Mucosa of stomach (tissue), 1 donor: ENCODE data around the gene FBLN7.
"Not testable (repeated sequence)": the region's sequence is repeated elsewhere in the genome, so short reads cannot be mapped to it uniquely, and the experiment has no call there.

Experiments used
- H3K27me3 ChIP-seq: one replicate; pipeline ENCODE4 v1.7.0; 2013; ENCODE audit warnings: mild to moderate bottlenecking, low read length; ENCODE audit not compliant: control insufficient read depth, insufficient read depth
- H3K36me3 ChIP-seq: one replicate; pipeline ENCODE4 v1.7.0; 2013; ENCODE audit warnings: low read length; ENCODE audit not compliant: control insufficient read depth, insufficient read depth
- H3K4me1 ChIP-seq: one replicate; pipeline ENCODE4 v1.7.0; 2013; ENCODE audit warnings: mild to moderate bottlenecking, low read length; ENCODE audit not compliant: control insufficient read depth, insufficient read depth
- H3K4me3 ChIP-seq: one replicate; pipeline ENCODE4 v1.7.0; 2013; ENCODE audit warnings: low read length
- H3K9ac ChIP-seq: one replicate; pipeline ENCODE4 v1.7.0; 2013; ENCODE audit warnings: mild to moderate bottlenecking, low read length, moderate library complexity
- H3K9me3 ChIP-seq: one replicate; pipeline ENCODE4 v1.7.0; 2013; ENCODE audit warnings: mild to moderate bottlenecking, low read length, moderate library complexity; ENCODE audit not compliant: control insufficient read depth
- donor health status: Pancreatic carcinoma.

Gene FBLN7

DNA sequence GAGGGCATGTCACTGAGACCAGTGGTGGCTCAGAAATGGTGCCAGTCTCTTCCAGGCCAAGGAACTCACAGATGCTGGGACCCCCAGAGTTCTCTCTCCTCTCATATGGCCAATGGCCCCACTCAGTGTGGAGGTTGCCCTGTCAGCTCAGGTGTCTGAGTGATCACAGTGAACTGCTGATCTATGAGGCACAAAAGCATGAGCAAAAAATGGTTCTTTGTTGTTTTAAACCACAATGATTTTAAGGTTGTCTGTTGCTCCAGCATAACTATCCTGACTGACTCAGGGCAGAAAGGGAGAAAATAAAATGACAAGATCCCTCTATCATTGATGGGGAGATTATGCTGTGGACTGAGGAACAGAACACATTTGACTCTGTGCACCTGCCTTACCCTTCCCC is 57.8 kb downstream of the FBLN7 start:
- Histone ChIP-seq H3K9me3 (no peaks in the 10 kb centered on the region), H3K36me3 (no peaks in the 10 kb centered on the region), H3K9ac (no peak overlapping the region), H3K4me3 (no peak overlapping the region), H3K4me1 (no peaks in the 10 kb centered on the region), H3K27me3 (no peaks in the 10 kb centered on the region)

DNA sequence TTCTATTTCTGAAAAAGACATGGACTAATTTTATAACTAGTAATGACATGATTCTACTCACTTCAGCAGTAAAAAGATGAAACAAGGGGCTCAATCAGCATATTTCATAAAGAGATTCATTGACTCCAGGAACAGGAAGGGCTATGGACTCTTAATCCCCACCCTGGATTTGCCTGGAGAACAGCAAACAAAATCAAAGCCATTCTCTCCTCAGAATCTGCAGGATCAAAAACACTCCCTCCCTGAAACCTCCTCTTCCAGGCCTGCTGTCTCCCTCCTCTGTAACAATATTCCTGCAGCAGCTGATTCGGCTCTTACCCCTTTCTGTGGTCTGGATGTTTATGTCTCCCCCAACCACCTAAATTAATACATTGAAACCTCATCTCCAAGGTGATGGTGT is 59.7 kb downstream of the FBLN7 start:
- Histone ChIP-seq H3K4me1 (peaks cover 5% of the 10 kb centered on the region), H3K9me3 (no peaks in the 10 kb centered on the region), H3K9ac (no peak overlapping the region), H3K4me3 (no peak overlapping the region), H3K36me3 (no peaks in the 10 kb centered on the region), H3K27me3 (no peaks in the 10 kb centered on the region)

- no peak overlapping the region for H3K4me3 ChIP-seq
- H3K4me1 ChIP-seq: peaks cover 5% of the 10 kb centered on the region
- H3K27me3 ChIP-seq: no peaks in the 10 kb centered on the region
These were observed 60.6 kb downstream of the FBLN7 start for GRCh38 chr2:112198780-112199179.

DNA sequence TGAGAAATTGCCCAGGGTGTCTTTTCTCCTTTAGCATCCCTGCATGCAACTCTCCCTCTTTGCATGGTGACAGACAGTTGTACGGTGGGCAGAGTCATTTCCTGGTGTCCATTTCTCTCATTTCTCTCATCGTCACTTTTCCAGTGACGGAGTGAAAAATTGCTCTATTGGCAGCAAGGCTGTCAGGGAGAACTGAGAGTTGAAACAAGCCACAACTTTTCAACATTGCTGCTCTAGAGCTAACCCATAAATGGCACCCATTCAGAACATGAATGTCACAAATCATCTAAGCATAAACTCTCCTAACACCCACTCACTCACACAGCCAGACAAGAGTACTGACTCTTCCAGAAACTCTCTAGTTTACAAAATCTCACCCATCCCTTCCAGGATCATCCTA is 61.0 kb downstream of the FBLN7 start:
- Histone ChIP-seq H3K9ac (no peak overlapping the region), H3K4me3 (no peak overlapping the region), H3K9me3 (no peaks in the 10 kb centered on the region), H3K27me3 (no peaks in the 10 kb centered on the region), H3K36me3 (no peaks in the 10 kb centered on the region), H3K4me1 (peaks cover 5% of the 10 kb centered on the region)

More at GRCh38 chr2:112198780-112199179, 60.6 kb downstream of the FBLN7 start:
- Histone ChIP-seq H3K36me3 (no peaks in the 10 kb centered on the region), H3K9ac (no peak overlapping the region), H3K9me3 (no peaks in the 10 kb centered on the region)

DNA sequence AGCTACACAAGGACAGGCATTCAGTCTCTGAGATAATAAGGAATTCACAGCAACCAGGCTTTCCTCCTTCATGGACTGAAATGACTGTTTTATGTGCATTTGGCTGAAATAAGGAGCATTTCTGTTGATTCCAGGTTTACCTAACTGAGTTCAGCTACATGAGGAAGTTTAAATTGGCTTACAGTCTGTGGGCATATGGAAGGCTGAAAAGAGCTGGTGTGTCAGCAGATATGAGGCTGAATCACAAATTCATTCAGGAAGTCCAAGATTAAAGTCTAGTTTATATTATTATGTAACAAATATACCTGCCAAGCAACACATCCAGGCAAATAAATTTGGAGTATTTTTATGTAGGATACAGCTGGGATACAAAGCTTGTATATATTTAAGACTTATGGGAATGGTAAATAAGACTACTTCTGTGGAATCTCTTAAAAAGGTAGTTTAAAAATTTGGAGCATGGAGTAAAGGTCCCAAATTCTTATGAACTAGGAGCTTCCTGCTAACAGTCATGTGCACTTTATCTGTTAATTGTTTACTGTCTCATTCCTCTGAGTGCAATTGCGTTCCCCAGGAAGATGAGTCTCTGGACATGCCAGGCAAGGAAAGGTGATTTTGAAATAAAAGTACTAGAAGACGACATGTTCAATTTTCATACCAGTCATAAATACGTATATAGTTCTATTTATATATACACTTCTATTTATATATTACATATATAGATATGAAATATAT is 63.7 kb downstream of the FBLN7 start:
- Histone ChIP-seq H3K9me3 (no peaks in the 10 kb centered on the region), H3K9ac (no peak overlapping the region), H3K27me3 (no peaks in the 10 kb centered on the region), H3K4me3 (no peak overlapping the region), H3K36me3 (no peaks in the 10 kb centered on the region), H3K4me1 (peaks cover 5% of the 10 kb centered on the region)

- no peaks in the 10 kb centered on the region for H3K36me3 ChIP-seq
- H3K4me3 ChIP-seq: no peak overlapping the region
- H3K27me3 ChIP-seq: no peaks in the 10 kb centered on the region
- H3K9me3 ChIP-seq: no peaks in the 10 kb centered on the region
- no peak overlapping the region for H3K9ac ChIP-seq
- peaks cover 5% of the 10 kb centered on the region for H3K4me1 ChIP-seq
These were observed 66.2 kb downstream of the FBLN7 start for GRCh38 chr2:112204411-112204810.

- not testable (repeated sequence) for H3K4me1 ChIP-seq, H3K27me3 ChIP-seq, H3K9me3 ChIP-seq, H3K9ac ChIP-seq, H3K4me3 ChIP-seq, H3K36me3 ChIP-seq
These were observed 69.7 kb downstream of the FBLN7 start for GRCh38 chr2:112207905-112208304.

DNA sequence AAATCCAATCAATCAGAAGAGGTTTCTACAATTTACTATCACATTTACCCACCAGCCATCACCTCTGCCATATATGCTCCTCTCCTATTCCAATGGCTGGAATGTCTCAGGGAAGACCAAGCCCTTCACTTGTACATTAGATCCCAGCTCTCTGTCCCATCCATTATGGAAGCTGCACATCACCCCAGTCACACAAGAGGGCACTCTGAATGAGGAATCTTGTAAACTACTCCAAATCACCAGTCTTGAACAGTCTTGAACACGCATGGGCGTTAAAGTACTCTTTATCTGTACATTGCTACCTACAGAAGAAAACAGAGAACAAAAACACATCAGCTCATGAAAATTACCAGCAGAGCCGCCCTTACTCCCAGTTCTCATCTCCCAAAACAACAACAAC is 78.0 kb downstream of the FBLN7 start:
- Histone ChIP-seq H3K4me1 (no peaks in the 10 kb centered on the region), H3K27me3 (no peaks in the 10 kb centered on the region), H3K4me3 (no peak overlapping the region), H3K36me3 (no peaks in the 10 kb centered on the region), H3K9me3 (no peaks in the 10 kb centered on the region), H3K9ac (no peak overlapping the region)

- H3K4me3 ChIP-seq: no peak overlapping the region
- H3K9me3 ChIP-seq: no peaks in the 10 kb centered on the region
- no peaks in the 10 kb centered on the region for H3K4me1 ChIP-seq
- no peaks in the 10 kb centered on the region for H3K36me3 ChIP-seq
- H3K9ac ChIP-seq: no peak overlapping the region
- H3K27me3 ChIP-seq: no peaks in the 10 kb centered on the region
These were observed 79.7 kb downstream of the FBLN7 start for GRCh38 chr2:112217854-112218253.

- no peak overlapping the region for H3K9ac ChIP-seq
- no peaks in the 10 kb centered on the region for H3K27me3 ChIP-seq
- H3K9me3 ChIP-seq: no peaks in the 10 kb centered on the region
- H3K36me3 ChIP-seq: no peaks in the 10 kb centered on the region
- H3K4me3 ChIP-seq: no peak overlapping the region
- no peaks in the 10 kb centered on the region for H3K4me1 ChIP-seq
These were observed 82.0 kb downstream of the FBLN7 start for GRCh38 chr2:112220186-112220585.

DNA sequence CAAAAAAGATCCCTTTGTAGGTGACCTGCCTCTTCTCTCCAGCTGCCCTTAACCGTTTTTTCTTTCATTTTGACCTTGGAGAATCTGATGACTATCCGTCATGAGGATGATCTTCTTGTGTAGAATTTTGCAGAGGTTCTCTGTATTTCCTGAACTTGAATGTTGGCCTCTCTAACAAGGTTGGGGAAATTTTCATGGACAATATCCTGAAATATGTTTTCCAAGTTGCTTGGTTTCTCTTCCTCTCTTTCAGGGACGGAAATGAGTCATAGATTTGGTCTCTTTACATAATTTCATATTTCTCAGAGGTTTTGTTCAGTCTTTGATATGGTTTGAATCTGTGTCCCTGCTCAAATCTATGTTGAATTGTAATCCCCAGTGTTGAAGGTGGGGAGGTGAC is 82.6 kb downstream of the FBLN7 start:
- Histone ChIP-seq H3K9me3 (no peaks in the 10 kb centered on the region), H3K4me3 (no peak overlapping the region), H3K4me1 (no peaks in the 10 kb centered on the region), H3K9ac (no peak overlapping the region), H3K27me3 (no peaks in the 10 kb centered on the region), H3K36me3 (no peaks in the 10 kb centered on the region)

- Histone ChIP-seq H3K36me3 (no peaks in the 10 kb centered on the region), H3K4me3 (no peak overlapping the region), H3K9ac (no peak overlapping the region), H3K9me3 (no peaks in the 10 kb centered on the region), H3K27me3 (no peaks in the 10 kb centered on the region), H3K4me1 (no peaks in the 10 kb centered on the region)
These were observed 91.2 kb downstream of the FBLN7 start for GRCh38 chr2:112229348-112229747.

DNA sequence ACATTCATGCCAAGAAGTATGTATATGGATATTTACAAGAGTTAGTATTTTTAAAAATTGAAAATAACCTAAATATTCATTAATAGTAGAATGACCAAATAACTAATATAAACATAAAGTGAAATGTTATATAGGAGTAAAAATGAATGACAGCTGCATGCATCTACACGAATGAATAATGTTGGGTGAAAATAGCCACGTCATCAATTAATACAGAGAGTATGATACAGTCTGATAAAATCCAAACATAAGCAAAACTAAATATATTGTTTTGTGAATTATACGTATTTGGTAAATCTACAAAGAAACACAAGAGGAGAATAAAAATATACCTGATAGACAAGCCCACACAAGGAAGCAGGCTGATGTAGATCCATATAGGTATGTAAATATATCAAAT is 92.2 kb downstream of the FBLN7 start:
- H3K4me1 ChIP-seq: no peaks in the 10 kb centered on the region

More for the DNA sequence above, 92.2 kb downstream of the FBLN7 start:
- no peaks in the 10 kb centered on the region for H3K27me3 ChIP-seq
- no peak overlapping the region for H3K9ac ChIP-seq
- H3K4me3 ChIP-seq: no peak overlapping the region
- no peaks in the 10 kb centered on the region for H3K36me3 ChIP-seq
- H3K9me3 ChIP-seq: no peaks in the 10 kb centered on the region
